CD4-positive, alpha-beta T cell treated with Interleukin-21 for 1 hour (primary cell): ENCODE measurements around the gene CYB5A.

Experiments used
- DNase-seq: peaks from one replicate; pipeline ENCODE4 v3.0.0-alpha.2; 2020

CYB5A gene

DNA sequence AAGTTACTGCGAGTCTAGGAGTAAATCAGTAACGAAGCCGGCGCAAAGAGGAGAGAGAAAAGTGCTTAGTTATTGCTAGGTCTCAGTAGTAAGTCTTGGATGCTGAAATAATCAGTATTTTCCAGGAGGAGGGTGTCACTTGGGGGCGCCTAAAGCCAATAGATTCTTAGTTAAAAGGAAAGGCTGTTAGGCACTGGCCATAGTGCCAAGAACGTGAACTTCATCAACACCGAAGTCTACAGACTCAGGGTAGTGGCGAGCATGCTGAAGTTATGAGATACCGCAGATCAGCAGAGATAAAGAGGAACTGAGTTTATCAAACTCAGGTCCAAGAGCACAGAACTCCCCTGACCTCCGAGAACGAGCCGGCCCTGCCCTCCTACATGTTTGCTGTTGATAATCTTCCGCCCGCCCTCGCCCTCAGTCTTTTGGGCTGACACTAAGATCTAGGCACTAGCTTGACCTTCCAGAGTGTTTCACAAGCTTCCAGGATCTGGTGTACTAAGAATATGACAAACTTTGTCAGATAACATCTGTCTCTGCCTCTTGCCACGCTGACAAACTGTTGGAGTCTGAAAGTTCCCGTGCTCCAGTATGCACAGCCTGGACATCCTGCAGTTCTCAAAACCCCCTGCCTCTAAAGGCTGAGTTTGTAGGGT lies 49.2 kb downstream of the CYB5A start:
- DNase-seq = no peak

DNA sequence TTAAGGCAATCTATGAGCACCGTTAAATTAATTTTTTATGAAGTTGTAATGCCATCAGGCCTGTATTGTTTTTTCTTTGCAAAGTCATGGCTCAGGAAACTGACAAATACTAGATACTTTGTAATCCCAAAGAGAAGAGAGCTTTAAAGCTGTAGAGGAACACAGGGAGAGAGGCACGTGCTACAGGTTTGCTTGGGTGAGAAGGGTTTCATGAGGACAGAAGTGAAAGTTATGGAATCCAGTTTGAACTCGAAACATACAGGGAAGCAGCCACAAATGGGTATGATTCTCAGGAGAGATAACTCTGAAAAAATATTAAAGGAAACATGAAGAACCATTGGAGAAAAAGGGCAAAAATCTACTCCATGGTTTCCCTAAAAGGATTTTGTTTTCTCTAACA lies 49.8 kb downstream of the CYB5A start:
- no peak for DNase-seq

DNA sequence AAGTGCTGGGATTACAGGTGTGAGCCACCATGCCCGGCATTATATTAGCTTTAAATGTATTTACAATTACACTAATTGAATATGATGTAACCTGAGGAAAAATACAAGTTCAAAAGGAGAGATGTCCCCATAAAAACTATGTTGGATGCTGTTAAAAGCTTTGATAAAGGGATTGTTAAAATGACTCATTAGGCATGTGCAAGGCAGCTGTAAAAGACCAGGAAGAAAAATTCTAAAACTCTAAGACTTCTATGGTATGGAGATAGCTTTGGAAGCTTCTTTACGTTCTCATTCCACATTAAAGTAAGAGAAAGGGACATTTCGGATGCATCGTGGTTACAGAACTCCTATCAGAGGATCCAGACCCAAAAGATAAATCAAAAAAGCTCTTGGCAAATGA lies 50.3 kb downstream of the CYB5A start:
- DNase-seq = no peak

DNA sequence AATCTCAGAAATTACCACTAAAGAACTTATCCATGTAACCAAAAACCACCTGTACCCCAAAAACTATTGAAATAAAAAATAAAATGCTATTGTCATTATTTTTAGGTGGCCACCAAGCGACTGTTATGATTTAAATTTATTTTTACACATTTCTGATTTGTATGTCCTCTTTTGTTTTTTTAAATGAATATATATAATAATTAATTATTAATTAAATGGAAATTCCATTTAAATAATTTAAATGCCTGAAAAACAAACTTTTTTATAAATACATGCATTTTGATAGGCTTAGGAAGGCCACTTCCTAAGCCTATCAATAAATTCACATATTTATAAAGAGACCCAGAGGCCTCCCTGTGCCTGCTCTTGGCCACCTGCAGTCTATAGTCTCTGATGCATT lies 52.2 kb downstream of the CYB5A start:
- DNase-seq = no peak

DNA sequence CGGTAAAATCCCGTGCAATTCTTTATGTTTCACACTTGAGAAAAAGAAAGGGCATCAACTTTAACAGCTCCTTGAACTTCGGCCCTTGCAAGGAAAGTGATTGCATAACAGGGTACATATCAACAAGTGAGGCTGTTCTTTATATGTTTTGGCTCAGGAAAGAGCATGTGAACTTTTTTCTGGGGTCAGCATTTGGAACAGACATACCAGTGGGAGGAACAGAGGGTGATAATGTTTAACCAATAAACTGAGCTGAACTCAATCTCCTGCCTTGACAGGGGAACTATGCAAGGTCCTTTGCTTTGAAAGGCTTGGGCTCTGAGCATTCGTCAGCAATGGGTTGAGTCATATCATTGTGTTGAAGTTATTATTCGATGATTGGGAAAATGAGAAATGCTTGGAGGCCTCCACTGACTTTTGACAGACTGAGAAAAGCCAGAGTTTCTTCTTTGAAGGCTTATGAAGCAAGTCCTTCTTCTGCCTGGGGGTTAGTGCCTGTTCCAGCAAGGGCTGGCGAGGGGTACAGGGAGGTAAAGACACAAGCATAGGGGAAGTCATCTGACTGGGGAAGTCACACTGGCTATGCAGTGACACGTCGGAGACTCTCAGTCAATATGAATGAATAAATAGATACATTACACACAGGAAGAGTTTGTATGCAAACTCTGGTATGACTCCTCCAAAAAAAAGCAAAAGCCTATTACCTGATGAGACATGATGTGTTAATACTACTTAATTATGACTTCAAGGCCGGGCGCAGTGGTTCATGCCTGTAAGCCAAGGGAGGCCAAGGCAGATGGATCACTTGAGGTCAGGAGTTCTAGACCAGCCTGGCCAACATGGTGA lies 57.2 kb downstream of the CYB5A start:
- DNase-seq = no peak

DNA sequence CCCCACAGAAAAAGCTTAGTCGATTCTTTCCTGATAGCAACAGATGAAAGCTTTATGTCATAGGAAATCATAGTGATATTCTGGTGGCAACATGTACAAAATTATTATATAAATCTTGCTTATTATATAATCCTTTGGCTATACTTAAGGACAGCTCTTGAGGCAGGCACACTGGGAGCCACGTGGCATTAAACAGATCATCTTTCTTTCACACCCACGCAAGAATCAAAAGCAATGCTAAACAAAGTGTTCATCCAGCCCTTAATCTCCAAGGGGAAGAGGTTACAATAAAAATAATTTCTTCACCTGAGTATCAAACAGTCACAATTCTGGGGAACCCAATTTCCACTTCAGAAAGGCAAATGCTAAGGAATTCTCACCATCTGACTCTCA lies 57.8 kb downstream of the CYB5A start:
- no peak for DNase-seq

DNA sequence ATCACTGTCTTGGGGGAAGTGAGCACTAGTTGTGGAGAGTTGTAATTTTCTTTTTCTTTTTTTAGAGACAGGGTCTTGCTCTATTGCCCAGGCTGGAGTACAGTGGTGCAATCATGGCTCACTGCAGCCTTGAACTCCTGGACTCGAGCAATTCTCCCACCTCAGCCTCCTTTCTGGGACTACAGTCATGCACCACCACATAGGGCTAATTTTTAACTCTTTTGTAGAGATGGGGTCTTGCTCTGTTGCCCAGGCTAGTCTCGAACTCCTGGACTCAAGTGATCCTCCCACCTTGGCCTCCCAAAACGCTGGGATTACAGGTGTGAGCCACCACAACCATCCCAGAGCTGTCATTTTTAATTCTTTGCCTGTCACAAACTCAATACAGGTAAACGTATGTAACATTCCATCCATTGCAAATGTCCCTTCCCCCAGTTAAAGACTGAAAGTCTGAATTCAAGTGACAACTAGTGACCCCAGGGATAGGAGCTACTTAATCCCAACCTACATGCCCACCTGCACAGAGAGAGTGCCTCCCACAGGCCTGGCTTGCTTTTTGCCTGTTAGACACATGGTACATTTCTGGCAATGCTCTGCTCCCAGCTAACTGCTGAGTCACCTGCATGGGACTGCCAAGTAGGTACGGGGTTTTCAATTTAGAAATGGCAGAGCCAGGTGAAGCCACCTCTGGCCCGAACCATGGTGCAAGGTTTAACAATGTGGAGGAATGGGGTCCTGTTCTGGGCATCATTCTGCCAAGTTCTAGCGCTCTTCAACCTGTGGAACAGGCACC lies 60.6 kb downstream of the CYB5A start:
- no peak for DNase-seq

DNA sequence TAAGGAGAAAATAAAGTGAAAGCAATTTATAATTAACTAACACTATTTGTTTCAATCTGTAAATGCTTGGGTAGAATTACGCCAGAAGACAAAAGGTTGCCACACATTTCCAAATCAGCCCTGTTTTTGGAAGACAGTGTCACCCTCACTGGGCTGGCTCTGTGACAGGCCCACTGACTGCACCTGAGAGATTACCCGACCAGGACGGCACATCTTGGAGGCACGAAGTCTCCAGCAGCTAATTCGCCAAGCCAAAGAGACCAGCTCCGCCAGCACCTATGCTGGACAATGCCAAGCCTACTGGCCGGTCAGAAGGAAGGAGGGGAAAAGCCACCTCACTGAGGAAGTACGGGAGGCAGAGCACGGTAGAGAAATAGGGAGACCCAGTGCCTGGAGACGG lies 61.9 kb downstream of the CYB5A start:
- DNase-seq = no peak

DNA sequence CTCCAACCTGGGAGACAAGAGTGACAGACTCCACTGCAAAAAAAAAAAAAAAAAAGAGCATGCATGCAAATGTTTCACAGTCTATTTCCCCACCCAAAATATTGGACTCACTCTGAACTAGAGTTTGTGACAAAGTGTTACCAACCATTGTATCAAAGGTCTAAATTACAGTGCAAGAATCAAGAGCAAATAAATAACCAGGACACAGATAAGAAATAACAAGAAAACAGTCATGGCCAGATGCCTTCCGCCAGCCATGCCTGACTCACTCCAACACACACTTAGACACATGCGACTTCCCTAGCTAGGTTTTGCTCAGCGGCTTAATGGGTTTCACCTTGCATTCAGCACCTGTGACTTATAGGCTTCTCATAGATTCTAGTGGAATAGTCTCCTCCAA lies 62.8 kb downstream of the CYB5A start:
- no peak for DNase-seq

DNA sequence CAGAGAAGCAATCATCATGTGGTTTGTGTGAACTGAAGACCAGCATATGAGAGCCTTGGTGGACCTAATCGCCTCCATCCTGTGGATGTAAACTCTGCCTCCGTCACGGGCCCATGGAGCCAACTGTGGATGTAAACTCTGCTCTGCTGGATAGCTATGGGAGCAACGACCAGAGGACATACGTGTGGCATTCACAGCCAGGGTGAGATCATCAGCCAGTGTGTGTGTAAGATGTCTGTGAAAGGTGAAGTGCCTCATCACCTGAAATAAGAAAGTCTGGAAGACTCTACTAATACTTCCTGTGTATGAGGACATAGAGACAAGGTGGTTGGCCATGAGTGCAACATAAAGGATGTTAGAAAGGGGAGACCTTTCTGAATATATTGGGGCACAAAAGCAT lies 63.5 kb downstream of the CYB5A start:
- DNase-seq = no peak

DNA sequence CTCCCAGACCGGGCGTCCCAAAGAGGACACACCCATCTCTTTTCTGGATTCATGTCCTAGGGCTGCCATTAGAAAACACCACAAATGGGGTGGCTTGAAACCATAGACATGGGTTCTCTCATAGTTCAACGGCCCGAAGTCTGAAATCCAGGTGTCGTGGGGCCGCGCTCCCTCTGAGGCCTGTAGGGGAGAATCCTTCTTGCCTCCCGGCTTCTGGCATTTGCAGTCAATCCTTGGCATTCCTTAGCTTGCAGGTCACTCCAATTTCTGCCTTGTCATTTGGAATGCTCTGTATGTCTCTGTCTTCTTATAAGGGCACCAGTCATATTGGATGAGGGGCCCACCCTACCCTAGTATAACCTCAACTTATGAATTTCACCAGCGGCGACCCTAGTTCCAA lies 65.1 kb downstream of the CYB5A start:
- DNase-seq = no peak

DNA sequence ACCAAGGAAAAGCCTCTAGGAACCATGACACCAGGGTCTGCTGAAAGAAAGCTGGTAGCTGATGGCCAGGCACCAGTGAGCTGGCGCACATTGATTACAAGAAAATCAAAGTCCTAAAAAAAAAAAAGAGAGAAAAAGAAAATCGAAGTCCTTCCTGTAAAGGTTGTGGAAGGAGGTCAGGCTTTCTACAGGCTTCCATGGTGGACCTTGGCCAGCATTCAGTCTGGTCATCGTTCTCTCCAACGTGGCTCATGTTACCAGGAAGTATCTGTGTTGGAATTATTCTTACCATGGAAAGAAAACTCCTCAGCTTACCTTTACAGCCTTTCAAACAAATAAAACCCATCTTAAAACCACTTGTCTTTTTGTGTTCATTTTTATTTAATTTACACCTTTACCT lies 65.6 kb downstream of the CYB5A start:
- no peak for DNase-seq

DNA sequence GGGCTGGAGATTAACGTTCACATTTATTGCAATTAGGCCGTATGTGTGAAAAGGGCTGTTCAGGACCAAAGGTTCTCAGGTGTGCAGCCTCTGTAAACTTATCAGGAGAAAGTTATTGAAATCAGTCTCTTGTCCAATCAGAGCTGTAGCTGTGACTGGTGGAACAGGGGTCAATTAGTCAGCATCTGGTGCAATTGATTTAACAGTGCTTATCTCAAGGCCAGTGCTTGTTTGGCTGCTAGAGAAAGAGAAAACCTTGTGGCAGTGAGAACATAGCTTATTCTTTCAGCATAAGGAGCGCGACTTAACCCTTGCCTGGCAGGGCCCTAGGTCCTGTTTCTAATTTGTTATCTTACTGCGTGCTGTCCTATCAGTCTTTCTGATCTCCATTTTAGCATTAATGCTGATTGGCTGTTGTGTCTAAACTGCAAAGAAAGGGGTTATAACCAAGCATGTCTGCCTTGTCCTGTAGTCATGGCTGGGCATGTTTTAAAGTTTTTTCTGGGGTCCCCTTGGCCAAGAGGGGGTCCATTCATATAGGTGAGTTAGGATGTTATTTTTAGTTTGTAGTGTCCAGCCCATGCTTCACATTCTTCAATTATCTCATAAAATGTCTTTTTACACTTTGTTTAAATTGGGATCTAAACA lies 66.4 kb downstream of the CYB5A start:
- DNase-seq = no peak

DNA sequence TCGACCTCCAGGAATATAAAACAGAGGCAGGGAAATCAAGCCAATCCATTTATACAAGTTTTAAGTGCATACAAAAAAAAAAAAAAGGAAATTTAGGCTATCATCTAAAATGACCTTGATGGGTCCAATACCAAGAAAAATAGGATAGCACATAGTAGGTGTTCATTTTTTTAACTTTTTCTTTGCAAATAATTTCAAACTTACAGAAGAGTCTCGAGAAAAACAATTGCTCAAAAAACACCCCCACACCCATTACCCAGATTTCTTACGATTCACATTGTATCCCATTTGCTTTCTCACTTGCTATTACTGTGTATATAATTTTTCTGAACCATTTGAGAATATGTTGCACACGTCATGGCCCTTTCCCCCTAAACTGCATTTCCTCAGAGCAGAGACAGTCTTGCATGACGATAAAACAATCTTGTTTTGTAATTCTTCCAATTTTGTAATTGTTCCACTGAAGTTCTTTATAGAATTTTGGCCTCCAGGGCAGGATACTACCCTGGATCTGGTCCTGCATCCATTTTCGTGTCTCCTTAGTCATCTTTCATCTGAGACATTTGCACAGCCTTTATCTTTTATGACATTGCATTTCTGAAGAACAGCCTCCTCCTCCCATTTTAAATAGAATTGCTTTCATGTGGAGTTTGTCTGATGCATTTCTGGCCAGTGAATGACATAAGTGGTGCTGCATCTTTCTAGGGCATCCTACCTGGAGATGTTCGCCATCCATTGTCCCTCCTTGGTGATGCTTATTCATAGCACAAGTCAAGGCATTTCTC lies 68.9 kb downstream of the CYB5A start:
- no peak for DNase-seq

DNA sequence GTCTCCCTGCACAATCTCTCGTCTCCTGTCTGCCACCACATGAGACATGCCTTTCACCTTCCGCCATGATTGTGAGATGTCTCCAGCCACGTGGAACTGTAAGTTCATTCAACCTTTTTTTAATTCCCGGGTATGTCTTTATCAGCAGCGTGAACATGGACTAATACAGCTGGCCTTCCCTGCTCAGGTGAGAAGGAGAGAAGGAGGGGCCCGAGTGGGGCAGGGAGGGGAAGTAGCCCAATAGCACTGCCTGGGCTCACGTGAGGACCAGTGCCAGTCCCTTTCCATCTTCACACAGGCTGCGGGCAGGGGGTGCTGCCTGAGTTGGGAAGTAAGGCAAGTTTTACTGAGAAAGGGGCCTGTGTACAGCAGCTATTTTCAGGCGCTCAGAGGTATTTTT lies 70.7 kb downstream of the CYB5A start:
- no peak for DNase-seq

DNA sequence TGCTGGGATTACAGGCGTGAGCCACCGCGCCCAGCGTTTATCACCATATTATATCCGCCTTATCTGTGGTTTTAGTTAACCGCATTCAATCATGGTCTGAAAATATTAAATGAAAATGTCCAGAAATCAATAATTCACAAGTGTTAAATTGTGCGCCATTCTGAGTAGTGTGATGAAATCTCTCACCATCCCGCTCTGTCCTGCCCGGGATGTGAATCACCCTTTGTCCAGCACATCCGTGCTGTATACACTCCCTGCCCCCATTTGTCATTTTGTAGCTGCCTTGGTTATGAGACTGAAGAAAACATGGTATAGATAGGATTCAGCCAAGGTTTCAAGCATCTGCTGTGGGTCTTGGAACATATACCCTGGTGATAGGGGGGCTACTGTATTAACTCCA lies 72.7 kb downstream of the CYB5A start:
- DNase-seq = no peak

DNA sequence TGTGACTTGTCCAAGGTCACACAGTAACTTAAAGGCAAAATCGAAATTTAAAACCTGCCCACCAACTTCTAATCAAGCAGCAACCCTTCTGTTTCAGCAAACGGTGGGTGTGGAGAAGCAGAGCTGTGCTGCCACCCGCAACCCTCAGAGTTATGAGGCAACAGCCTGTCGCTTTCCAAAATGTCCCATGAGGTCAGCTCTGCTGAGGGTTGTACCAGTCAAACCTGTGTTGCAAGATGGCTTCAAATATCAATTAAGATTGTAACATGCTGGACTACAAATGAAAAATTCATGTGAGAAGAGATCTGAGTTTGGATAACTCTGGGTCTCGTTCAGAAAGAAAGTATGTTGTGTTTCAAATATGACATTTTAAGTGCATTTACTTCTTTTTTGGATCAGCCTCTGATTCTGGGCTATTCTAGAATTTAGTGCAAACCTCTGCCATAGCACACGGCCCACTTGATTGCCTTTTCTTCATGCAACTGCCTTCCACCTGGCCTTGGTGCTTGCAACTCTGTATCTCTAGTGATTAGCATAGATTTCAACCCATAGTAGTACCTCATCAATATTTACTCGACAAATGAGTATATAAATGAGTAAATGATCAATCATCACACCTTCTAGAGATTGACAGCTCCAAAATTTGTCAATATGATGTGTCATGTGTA lies 74.2 kb downstream of the CYB5A start:
- no peak for DNase-seq

DNA sequence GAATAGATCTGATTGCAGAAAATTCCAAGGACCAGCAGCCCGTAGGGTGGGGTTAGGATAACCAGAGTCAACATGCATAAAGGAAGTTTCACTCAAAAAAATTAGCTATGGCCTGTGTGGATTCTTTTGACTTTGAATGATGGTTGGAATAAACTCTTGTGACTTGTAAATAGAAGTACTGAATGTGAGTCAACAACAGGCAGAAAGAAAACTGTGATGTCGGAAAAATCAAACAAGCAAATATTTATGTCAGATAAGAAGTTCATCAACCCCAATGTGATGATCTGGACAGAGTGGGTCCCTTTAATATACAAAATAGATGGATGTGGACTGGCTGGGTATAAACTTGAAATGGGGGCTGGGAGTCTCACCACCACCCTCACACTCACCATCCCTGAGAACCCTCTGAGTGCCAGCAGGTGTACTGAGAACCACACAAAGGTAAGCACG lies 75.1 kb downstream of the CYB5A start:
- DNase-seq = no peak

DNA sequence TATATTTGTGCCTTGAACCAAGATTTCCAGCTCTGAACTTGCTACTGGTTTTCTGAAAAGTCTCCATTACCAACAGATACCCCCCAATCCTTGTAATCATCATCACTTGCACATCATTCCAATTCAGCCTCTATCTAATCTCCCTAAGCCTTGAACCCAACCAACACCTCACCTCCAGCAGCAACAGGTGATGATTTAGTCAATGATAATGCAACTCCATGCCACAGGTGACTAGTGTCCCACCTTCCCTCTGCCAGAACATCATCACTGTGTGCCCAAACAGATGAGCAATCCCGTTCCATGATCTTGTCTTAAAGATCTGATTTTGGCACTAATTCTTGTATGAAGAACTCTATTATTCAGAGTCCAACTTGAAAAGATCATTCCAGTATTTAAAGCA lies 75.9 kb downstream of the CYB5A start:
- DNase-seq = no peak

DNA sequence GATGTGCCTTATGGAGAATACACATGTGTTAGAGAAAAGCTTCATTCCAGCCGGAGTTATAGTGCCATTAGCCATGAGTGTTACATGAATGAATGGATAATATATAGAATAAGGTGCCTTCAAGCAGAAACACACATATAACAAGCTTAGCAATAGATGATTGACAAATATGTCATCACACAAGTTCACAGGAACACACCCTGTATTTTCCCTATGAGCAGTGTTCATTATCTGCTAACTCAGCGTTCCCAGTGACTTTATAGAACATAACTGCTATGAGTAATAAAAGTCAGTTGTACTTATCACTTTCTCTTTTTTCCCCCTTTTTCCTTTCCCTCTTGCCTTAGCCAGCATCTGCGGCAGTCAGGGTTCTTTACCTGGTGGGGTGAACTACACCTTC lies 78.3 kb downstream of the CYB5A start:
- DNase-seq = no peak

DNA sequence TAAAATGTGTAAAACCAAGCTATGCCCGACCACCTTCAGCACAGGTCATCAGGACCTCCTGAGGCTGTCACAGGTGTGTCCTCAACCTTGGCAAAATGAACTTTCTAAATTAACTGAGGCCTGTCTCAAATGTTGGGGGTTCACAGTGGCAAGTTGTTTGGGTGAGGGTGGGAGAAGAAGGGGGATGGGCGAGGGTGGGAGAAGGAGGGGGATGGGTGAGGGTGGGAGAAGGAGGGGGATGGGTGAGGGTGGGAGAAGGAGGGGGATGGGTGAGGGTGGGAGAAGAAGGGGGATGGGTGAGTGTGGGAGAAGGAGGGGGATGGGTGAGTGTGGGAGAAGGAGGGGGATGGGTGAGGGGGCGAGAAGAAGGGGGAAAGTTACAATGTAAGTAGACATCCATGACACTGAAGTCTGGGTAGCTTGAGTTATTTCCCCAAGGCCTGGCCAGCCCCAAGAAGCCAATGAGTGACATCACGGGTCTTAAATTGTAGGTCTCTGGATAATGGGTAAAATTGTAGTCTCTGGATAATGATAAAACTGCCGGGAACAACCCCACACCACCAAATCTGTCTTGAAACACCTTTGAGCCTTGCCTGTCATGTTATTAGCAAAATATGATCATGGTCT lies 87.1 kb downstream of the CYB5A start:
- DNase-seq = no peak
